T-helper 2 cell treated with Interferon-gamma antibody and Interleukin-4, amounts not matched to agents 100 ng/mL and 5 ng/mL, for 36 hours (primary cell): Measurements from ENCODE around the gene GDA. TPM values are rescaled to one million over a fixed set of nuclear protein-coding genes. Genes with fewer than 3 reads are reported as not detected.
"Not testable (repeated sequence)": the region's sequence is repeated elsewhere in the genome, so short reads cannot be mapped to it uniquely, and the experiment has no call there.

ENCODE experiments used
- intact Hi-C: fragments of 100-400 bp; cut with micrococcal nuclease; formaldehyde crosslinking; loops from one replicate; pipeline ENCODE4 v1.15.1; 2023
- total RNA-seq: library from RNA; stranded (reverse); gene quantifications from 2 replicates; pipeline ENCODE4 v1.2.3, GENCODE V29; 2022

GDA gene
- total RNA-seq, 1 donor from 2014 or later: not detected

DNA sequence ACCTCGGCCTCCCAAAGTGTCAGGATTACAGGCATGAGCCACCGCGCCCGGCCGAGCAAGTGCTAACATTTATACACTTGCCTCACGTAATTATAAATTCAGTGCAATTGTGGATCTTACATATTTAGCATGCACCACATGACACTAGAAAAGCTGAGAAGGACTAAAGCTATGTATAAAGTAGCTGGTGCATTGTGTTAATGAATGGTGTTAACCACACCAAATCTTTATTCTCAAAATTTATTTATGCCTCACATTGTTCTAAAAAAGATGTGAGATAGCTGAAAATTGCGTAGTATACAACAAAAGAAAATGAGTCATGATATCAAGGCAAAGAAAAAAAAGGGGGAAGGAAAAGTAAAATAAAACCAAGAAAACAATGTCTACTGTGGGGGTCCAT is 54.8 kb downstream of the GDA start:
- intact Hi-C loops: loop anchor here (10.0 kb wide), 1 partner anchor 391 kb away; no protein-coding TSS in a partner anchor

DNA sequence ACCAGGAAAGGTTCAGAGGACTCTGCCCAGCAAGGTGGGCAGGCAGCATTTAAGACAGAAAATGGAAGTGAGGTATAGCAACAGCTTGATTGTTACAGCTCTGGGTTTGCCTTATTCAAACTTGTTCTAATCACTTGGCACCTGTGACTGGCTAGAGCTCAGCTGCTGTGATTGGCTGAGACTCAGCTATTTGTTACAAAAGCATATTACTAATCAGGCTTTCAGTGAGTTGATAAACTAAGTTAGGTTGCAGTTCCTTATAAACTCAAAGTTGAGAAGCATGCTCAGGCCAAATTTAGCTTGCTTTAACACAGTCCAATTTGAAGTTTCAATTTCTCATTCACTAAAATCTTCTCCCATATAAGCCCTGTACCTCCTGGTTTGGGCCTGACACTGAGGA is 56.3 kb downstream of the GDA start:
- intact Hi-C loops: loop anchor here (10.0 kb wide), 1 partner anchor 389 kb away; no protein-coding TSS in a partner anchor

DNA sequence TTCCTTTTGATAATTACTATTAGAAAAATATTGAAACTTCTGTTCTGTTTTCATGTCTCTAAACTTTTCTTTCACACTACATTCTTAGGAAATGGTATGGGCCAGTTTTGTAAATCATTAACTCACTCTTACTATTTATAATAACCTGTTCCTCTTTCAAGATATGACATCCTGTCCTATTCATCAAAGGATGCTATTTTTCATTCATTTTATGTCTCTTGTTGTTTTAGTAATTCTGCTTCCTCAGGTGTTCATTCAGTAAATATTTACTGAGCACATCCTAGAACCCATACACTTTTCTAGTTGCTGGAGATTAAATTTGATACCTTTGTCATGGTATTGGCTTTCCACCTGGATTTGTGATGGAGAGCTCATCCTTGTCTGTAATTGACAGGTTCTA is 58.0 kb downstream of the GDA start:
- intact Hi-C loops: loop anchor here (10.0 kb wide), 1 partner anchor 388 kb away; no protein-coding TSS in a partner anchor

- intact Hi-C loops: no loop called here
Observed at GRCh38 chr9:72210522-72210921, 61.3 kb downstream of the GDA start.

DNA sequence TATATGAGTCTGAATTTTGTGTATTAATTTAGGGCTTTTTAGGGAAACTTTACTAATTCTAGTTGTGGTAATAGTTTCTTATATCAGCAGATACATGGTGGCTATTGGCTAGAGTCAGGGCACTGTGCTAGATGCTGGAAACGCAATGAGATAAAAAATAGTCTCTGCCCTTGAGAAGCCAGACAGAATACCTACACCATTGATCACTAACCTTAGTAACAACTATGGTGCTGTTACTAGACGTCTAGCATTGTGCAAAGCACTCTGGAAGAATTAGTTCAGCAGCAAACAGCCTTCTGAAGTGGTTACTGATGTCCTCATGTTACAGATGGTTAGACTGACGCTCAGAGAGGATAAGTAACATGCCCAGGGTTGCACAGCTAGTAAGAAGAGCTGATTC is 61.8 kb downstream of the GDA start:
- intact Hi-C loops: no loop called here

GRCh38 chr9:72213906-72214305 is 64.7 kb downstream of the GDA start:
- intact Hi-C loops: no loop called here

DNA sequence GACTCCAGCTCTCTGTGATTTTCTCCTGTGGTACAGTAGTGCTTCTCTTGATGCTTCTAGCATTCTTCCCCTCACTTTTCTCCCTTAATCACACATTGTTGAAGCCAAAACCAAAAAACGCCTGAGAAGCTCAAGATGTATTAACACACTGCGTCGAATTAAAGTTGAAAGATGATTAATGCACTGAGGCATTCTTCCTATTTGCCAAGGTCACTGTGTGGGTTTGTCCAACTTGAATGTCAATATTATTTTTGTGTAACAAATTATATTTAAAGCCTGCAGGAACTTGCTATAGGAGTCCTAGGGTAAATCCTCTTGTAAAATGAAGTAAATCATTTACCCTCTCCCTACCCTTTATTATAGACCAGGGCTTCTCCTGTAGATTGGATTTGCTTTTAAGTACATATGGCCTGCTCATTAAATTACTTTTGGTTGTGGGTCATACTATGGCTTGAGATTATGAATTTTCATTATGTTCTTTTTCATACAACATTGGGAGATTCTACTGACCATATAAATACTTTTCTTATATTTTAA is 68.1 kb downstream of the GDA start:
- intact Hi-C loops: no loop called here

- intact Hi-C loops: no loop called here
Observed at GRCh38 chr9:72220589-72220988, 71.3 kb downstream of the GDA start.

GRCh38 chr9:72226146-72226812 is 77.0 kb downstream of the GDA start:
- intact Hi-C loops: no loop called here

- intact Hi-C loops: no loop called here
Observed at GRCh38 chr9:72228282-72228681, 79.0 kb downstream of the GDA start.

DNA sequence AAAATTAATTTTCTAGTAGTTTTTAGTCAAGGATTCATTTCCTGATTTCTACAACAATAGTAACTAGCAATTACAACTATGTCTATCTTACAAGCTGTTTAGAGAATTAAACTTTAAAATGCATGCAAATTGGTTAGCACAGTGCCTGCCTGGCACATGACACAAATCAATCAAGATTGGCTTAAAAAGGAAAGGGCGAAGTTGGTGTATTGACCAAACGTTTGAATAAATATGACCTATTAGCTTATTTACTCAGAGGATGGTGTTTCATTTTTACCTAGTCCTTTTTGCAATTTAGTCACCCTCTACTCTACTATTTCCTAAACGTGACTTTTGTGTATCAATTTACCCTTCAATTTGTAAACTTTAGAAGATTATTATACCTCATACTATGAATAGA is 83.5 kb downstream of the GDA start:
- intact Hi-C loops: no loop called here

DNA sequence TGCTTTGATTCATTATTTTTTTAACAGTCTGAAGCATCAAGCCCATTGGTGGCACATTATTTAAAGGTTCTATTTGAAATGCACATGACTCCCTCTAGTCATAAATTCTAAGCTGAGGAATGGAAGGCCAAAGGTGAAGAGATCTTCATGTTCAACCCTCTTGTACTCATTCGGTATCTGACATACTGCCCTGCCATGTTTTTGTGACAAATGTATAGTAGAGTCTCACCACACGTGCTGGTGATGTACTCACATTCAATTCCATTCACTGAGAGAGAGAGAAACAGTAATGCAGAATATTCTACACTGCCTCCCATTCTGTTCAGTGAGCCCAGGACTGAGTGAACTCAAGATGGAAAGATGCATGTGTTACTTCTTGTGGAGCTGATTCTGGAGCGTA is 98.3 kb downstream of the GDA start:
- intact Hi-C loops: no loop called here

GRCh38 chr9:72251589-72251988 is 102.3 kb downstream of the GDA start:
- intact Hi-C loops: no loop called here

DNA sequence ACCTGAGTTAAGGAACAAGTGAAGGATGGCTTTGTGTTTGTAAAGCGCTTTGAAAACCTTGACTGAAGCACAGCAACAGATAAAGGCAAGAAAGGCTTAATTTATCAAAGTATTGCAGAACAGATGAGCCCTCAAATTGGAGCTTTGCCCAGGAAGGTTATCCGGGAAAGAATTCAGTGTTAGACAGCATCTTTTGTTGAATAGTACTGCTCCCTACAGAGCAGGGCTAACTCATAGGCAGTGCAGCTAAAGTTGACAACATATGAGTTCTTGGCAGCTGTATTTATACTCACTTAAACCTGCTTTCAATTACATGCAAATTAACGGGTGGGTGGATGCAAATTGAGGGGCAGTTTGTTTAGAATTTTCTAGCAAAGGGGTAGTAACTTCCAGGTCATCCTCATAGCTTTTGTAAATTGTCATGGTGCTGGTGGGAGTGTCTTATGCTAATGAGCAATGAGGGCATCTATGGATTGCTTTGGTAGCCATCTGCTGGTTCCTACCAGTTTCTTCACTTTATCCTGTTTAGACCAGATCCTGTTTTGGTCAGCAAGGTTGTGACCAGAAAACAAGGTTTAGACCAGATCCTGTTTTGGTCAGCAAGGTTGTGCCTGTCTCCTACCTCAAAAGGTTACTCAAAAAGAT is 105.8 kb downstream of the GDA start:
- intact Hi-C loops: no loop called here

- intact Hi-C loops: no loop called here
Observed at GRCh38 chr9:72255569-72255968, 106.3 kb downstream of the GDA start.

DNA sequence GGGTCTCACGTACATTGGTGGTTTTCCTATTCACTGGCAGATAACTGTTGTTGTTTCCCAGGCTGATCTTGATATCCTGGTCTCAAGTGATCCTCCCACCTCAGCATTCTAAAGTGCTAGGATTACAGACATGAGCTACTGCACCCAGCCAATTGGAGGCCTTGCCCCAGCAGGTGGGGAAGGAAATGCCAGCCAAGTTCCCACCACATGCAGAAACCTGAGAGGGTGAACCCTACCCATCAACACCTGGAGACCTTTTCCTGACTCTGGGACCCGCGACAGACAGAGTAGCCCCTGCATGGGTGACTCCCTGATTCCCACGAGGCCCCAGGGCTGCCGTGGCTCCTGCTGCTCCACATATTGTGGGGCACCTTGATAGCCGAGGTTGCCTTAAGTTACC is 107.7 kb downstream of the GDA start:
- intact Hi-C loops: no loop called here

- intact Hi-C loops: no loop called here
Observed at GRCh38 chr9:72257814-72258213, 108.6 kb downstream of the GDA start.

DNA sequence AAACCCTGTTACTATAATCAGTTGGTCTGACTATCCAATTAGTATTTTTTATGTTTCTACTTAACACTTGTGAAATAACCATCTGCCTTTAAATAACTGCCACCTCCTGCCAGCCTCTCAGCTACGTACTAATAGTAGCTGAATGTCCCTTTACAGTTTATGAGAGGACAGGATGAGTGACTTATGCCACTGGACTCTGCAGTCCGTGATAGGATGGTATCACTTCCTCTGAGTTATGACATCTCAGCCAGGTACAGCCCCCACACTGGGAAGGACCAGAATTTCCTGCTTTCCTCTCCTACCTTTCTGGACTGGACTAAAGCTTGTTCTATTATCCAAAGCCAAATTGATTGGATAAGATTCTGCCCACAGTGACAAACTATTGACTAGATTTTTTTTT is 112.8 kb downstream of the GDA start:
- intact Hi-C loops: no loop called here

DNA sequence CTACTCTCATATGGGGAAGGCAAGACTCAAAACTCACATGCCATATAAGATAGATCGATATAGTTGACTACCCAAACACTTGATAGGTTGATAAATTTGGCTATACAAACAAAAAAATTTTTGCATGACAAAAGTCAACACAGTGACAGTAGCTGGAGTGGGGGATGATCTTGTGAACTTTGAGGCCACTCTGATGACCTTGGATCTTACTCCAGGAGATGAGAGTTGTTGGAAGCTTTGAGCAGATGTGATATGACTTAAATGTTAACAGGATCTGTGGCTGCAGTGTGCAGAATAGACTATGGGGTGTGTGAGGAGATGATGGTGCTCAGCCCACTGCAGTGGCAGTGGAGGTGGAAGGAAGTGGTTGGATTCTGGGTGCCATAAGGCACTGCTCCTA is 114.3 kb downstream of the GDA start:
- intact Hi-C loops: no loop called here

DNA sequence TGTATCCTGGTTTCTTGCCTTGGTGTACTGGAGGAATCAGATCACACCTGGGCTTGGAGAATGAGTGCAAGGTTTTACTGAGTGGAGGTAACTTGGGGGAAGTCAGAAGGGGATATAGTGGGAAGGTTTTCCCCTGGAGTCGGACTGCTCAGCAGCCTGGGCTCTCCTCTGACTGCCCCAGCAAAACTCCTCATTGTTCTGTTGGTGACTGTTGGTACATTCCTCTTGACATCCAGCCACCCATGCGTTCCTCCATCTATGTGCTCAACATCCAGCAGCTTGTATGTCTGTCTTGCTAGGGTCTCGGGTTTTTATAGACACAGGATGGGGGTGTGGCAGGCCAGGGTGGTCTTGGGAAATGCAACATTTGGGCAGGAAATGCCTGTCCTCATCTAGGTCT is 119.7 kb downstream of the GDA start:
- intact Hi-C loops: no loop called here

- intact Hi-C loops: not testable (repeated sequence)
Observed at GRCh38 chr9:72270359-72270758, 121.1 kb downstream of the GDA start.

DNA sequence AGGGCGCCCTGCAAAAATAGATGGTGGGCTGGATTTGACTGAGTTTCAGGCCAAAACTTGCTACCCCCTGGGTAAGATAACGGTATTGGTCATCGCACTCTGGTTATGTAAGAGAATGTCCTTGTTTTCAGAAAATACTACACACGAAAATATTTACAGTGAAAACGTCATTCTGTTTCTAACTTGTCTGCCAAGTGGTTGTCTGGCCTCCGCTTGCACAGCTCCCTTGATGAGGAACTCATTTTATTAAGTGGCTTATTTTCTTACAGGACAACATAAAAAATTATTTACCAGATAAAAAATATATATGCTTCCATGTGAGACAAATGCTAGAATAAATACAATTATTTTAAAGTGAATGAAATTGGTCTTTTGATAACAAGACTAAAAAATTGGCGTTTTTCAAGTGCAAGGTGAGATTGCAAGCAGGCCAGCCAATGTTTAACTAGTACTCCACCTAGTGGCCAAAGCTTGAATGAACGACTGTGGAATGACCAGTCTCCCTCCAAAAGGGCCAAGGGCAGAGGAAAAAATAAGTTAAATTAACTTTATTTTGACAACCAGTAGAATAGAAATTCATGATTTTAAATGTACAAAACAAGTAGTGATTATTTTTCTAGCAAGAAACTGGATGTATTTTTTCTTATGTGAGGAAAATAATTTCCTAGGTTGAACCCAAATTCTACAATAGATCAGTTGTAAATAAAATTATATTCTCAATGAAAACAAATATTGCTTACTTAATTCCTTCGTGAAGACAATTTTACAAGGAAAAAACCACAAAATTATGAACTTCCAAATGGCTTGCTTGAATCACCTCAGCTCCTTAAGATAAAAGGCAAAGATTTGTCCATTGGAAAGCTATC is 122.6 kb downstream of the GDA start:
- intact Hi-C loops: loop anchor here (1.0 kb wide), 1 partner anchor 233 kb away; no protein-coding TSS in a partner anchor
